ENCODE measurements around the gene PABPC1L.

The PABPC1L gene

GRCh38 chr20:44916586-44916985 is 6.7 kb downstream of the PABPC1L start:
- Histone ChIP-seq H3K36me3 (ENCODE audit: control insufficient read depth, low read length) (peaks cover 14% of the 10 kb centered on the region), H3K27ac (ENCODE audit: low read depth, low read length) (no peak overlapping the region), H3K9me3 (ENCODE audit: control insufficient read depth, insufficient read depth, low read length) (no peaks in the 10 kb centered on the region), H3K4me1 (ENCODE audit: control insufficient read depth, low read length) (no peaks in the 10 kb centered on the region), H3K27me3 (ENCODE audit: control insufficient read depth, low read length) (no peaks in the 10 kb centered on the region), H3F3A (ENCODE audit: control insufficient read depth, insufficient read depth) (no peaks in the 10 kb centered on the region), H3K79me2 (ENCODE audit: control insufficient read depth, low read length) (no peaks in the 10 kb centered on the region), H3K4me2 (ENCODE audit: low read length) (no peak overlapping the region), H3K9me2 (replicated peaks; ENCODE audit: control insufficient read depth, low read length) (no peaks in the 10 kb centered on the region), H4K20me1 (ENCODE audit: control insufficient read depth, insufficient read depth, low read depth, low read length) (no peaks in the 10 kb centered on the region), H3K4me3 (ENCODE audit: low read length) (no peak overlapping the region)
- TF ChIP-seq CTCF (IDR thresholded peaks at IDR 0.05; ENCODE audit: low read depth, low read length, poor library complexity, severe bottlenecking): no peak

- H3K4me2 ChIP-seq (ENCODE audit: low read length): no peak overlapping the region
- no peaks in the 10 kb centered on the region for H3F3A ChIP-seq (ENCODE audit: control insufficient read depth, insufficient read depth)
- no peak overlapping the region for H3K27ac ChIP-seq (ENCODE audit: low read depth, low read length)
- no peaks in the 10 kb centered on the region for H3K9me2 ChIP-seq (replicated peaks; ENCODE audit: control insufficient read depth, low read length)
- no peak overlapping the region for H3K4me3 ChIP-seq (ENCODE audit: low read length)
- no peaks in the 10 kb centered on the region for H4K20me1 ChIP-seq (ENCODE audit: control insufficient read depth, insufficient read depth, low read depth, low read length)
- H3K36me3 ChIP-seq (ENCODE audit: control insufficient read depth, low read length): peaks cover 14% of the 10 kb centered on the region
- no peaks in the 10 kb centered on the region for H3K4me1 ChIP-seq (ENCODE audit: control insufficient read depth, low read length)
- H3K79me2 ChIP-seq (ENCODE audit: control insufficient read depth, low read length): no peaks in the 10 kb centered on the region
- no peaks in the 10 kb centered on the region for H3K9me3 ChIP-seq (ENCODE audit: control insufficient read depth, insufficient read depth, low read length)
- no peak for TF ChIP-seq EZH2phosphoT487 (IDR thresholded peaks at IDR 0.05; ENCODE audit: borderline replicate concordance, low read length)
- no peak for TF ChIP-seq CTCF (IDR thresholded peaks at IDR 0.05; ENCODE audit: low read depth, low read length, poor library complexity, severe bottlenecking)
- H3K27me3 ChIP-seq (ENCODE audit: control insufficient read depth, low read length): no peaks in the 10 kb centered on the region
Observed at GRCh38 chr20:44917399-44917798, 7.5 kb downstream of the PABPC1L start.

GRCh38 chr20:44918342-44918741 is 8.5 kb downstream of the PABPC1L start:
- Histone ChIP-seq H3K4me3 (ENCODE audit: low read length) (no peak overlapping the region), H3K9me2 (replicated peaks; ENCODE audit: control insufficient read depth, low read length) (no peaks in the 10 kb centered on the region), H3K9me3 (ENCODE audit: control insufficient read depth, insufficient read depth, low read length) (no peaks in the 10 kb centered on the region), H3K36me3 (ENCODE audit: control insufficient read depth, low read length) (peaks cover 9% of the 10 kb centered on the region), H3K27me3 (ENCODE audit: control insufficient read depth, low read length) (no peaks in the 10 kb centered on the region), H3K79me2 (ENCODE audit: control insufficient read depth, low read length) (no peaks in the 10 kb centered on the region), H3F3A (ENCODE audit: control insufficient read depth, insufficient read depth) (no peaks in the 10 kb centered on the region), H4K20me1 (ENCODE audit: control insufficient read depth, insufficient read depth, low read depth, low read length) (no peaks in the 10 kb centered on the region), H3K4me1 (ENCODE audit: control insufficient read depth, low read length) (no peaks in the 10 kb centered on the region), H3K4me2 (ENCODE audit: low read length) (no peak overlapping the region), H3K27ac (ENCODE audit: low read depth, low read length) (no peak overlapping the region)
- TF ChIP-seq CTCF (IDR thresholded peaks at IDR 0.05; ENCODE audit: low read depth, low read length, poor library complexity, severe bottlenecking) (no peak), EZH2phosphoT487 (IDR thresholded peaks at IDR 0.05; ENCODE audit: borderline replicate concordance, low read length) (no peak)

- no peaks in the 10 kb centered on the region for H3F3A ChIP-seq (ENCODE audit: control insufficient read depth, insufficient read depth)
Observed at GRCh38 chr20:44918761-44919160, 8.9 kb downstream of the PABPC1L start.

More at GRCh38 chr20:44918761-44919160, 8.9 kb downstream of the PABPC1L start:
- peaks cover 4% of the 10 kb centered on the region; the same call in 1 of the 2 replicates for H3K36me3 ChIP-seq (ENCODE audit: control insufficient read depth, low read length)
- no peaks in the 10 kb centered on the region for H3K27me3 ChIP-seq (ENCODE audit: control insufficient read depth, low read length)
- TF ChIP-seq CTCF (IDR thresholded peaks at IDR 0.05; ENCODE audit: low read depth, low read length, poor library complexity, severe bottlenecking): no peak
- TF ChIP-seq EZH2phosphoT487 (IDR thresholded peaks at IDR 0.05; ENCODE audit: borderline replicate concordance, low read length): no peak
- H3K79me2 ChIP-seq (ENCODE audit: control insufficient read depth, low read length): no peaks in the 10 kb centered on the region
- H3K9me3 ChIP-seq (ENCODE audit: control insufficient read depth, insufficient read depth, low read length): no peaks in the 10 kb centered on the region
- no peaks in the 10 kb centered on the region for H3K9me2 ChIP-seq (replicated peaks; ENCODE audit: control insufficient read depth, low read length)
- H3K4me3 ChIP-seq (ENCODE audit: low read length): no peak overlapping the region
- H3K4me2 ChIP-seq (ENCODE audit: low read length): no peak overlapping the region
- no peaks in the 10 kb centered on the region for H3K4me1 ChIP-seq (ENCODE audit: control insufficient read depth, low read length)
- H3K27ac ChIP-seq (ENCODE audit: low read depth, low read length): no peak overlapping the region
- no peaks in the 10 kb centered on the region for H4K20me1 ChIP-seq (ENCODE audit: control insufficient read depth, insufficient read depth, low read depth, low read length)

Measured in DOHH2 (cell line).